ENCODE results near the gene ACYP1. TPM values are rescaled to one million over a fixed set of nuclear protein-coding genes. Genes with fewer than 3 reads are reported as not detected.

Gene ACYP1
- 33.7 and 68.8 TPM in 2 replicates for total RNA-seq (2011; cell fraction: chromatin; rRNA removed; ENCODE audit: low replicate concordance)
- total RNA-seq (2011; cell fraction: nucleolus; rRNA removed): 20.2 and 25.4 TPM in 2 replicates
- total RNA-seq (2011; cell fraction: nucleoplasm; rRNA removed): 59.5 and 106 TPM in 2 replicates
- total RNA-seq (2014; rRNA removed) (37.7 and 57.6 TPM in 2 replicates), total RNA-seq (2014; rRNA removed; fragmentation: Illumina TruSeq; extraction: Trizol) (45.8 and 55.9 TPM in 2 replicates), total RNA-seq (2015; rRNA removed; fragmentation: Illumina TruSeq; extraction: Trizol) (35.3 and 35.5 TPM in 2 replicates), total RNA-seq (2021) (19.9 and 23.3 TPM in 2 replicates), polyA plus RNA-seq (2011; rRNA removed) (47.2 and 67.6 TPM in 2 replicates), polyA plus RNA-seq (2014; fragmentation: Illumina TruSeq; extraction: Trizol) (52.3 and 54.1 TPM in 2 replicates), polyA plus RNA-seq (2014; fragmentation: Nextera tagmentation; extraction: Ambion mirVana) (100 to 1,000 TPM; 105 to 113 TPM), polyA plus RNA-seq (2014; rRNA removed) (69.0 and 97.2 TPM in 2 replicates), polyA minus RNA-seq (2011; rRNA and poly(A)+ RNA removed) (20.1 and 22.2 TPM in 2 replicates), Bru-seq, nascent RNA (percentile 78 among the genes with signal in this experiment), BruChase-seq, experiment 1, labeled RNA remaining after a 2-hour chase (percentile 82 among the genes with signal in this experiment), BruChase-seq, experiment 2, labeled RNA remaining after a 6-hour chase (percentile 79 among the genes with signal in this experiment)
- 16.7 and 38.7 TPM in 2 replicates for polyA plus RNA-seq (2011; cell fraction: cytosol; rRNA removed)
- 21.5 and 27.6 TPM in 2 replicates for polyA plus RNA-seq (2011; cell fraction: nucleus; rRNA removed)
- polyA plus RNA-seq (2012): 38.2 and 69.1 TPM in 2 replicates
- 9.2 and 9.9 TPM in 2 replicates for polyA minus RNA-seq (2011; cell fraction: cytosol; rRNA and poly(A)+ RNA removed)
- 10.9 and 14.8 TPM in 2 replicates for polyA minus RNA-seq (2011; cell fraction: nucleus; rRNA and poly(A)+ RNA removed)
- long read RNA-seq, experiment 1, transcript ACYP1-201 (3 exons, 627 nt): major isoform, 24 of 40 reads
- long read RNA-seq, experiment 1, partial matches to known transcripts: 3 of 40 reads
- long read RNA-seq, experiment 1, other reads (novel, unspliced or antisense): 5 of 40 reads
- long read RNA-seq, experiment 2, partial matches to known transcripts: 1 of 12 reads
- long read RNA-seq, experiment 2, other reads (novel, unspliced or antisense): 3 of 12 reads
- long read RNA-seq, experiment 3, transcript ACYP1-201 (3 exons, 627 nt): major isoform, 9 of 15 reads
- long read RNA-seq, experiment 3, partial matches to known transcripts: 0 of 15 reads
- long read RNA-seq, experiment 3, other reads (novel, unspliced or antisense): 4 of 15 reads

- DNase-seq (ENCODE audit: extremely low read depth in 1 of 4, low spot score in 3 of 4) (peak; percentile 90 to 92 (median 92)), FAIRE-seq (peak; percentile 69), ATAC-seq (peak; percentile 96)
- Histone ChIP-seq H3K9me1 (ENCODE audit: control insufficient read depth, insufficient read depth, low read length) (peaks cover 3% of the 10 kb centered on the region), H3K4me2 (ENCODE audit: insufficient read depth, low read length) (peak within 1 kb of the TSS; percentile 95), H3K9me3 (replicated peaks; ENCODE audit: control insufficient read depth, insufficient read depth, low read depth, low read length) (no peaks in the 10 kb centered on the region; the same call in 1 of the 2 replicates), H3K36me3 (ENCODE audit: control insufficient read depth, insufficient read depth, low read length) (peaks cover 23% of the 10 kb centered on the region; the same call in 2 of the 3 replicates), H3K4me3 (peak within 1 kb of the TSS; percentile 69), H2AFZ (ENCODE audit: low read depth, low read length) (peak within 1 kb of the TSS; percentile 97), H3K27ac (ENCODE audit: extremely low read depth, low read depth, low read length) (peak within 1 kb of the TSS; percentile 81), H4K20me1 (replicated peaks; ENCODE audit: control insufficient read depth, insufficient read depth, low read length) (no peaks in the 10 kb centered on the region), H3K9ac (ENCODE audit: insufficient read depth in 1 of 2, low read depth in 2 of 2, low read length in 2 of 2) (peak within 1 kb of the TSS; percentile 69 to 92), H3K27me3 (ENCODE audit: control insufficient read depth in 2 of 2, insufficient read depth in 2 of 2, low read length in 2 of 2) (no peaks in the 10 kb centered on the region), H3K79me2 (ENCODE audit: control insufficient read depth, insufficient read depth, low read length) (peaks cover 57% of the 10 kb centered on the region), H3K4me1 (replicated peaks in 1 of 2; ENCODE audit: control insufficient read depth in 2 of 2, insufficient read depth in 2 of 2, low read length in 2 of 2) (peaks cover 11 to 16% of the 10 kb centered on the region in 2 experiments; a peak in 4 of 5 replicates)
- POLR2A ChIA-PET: interaction anchor here (0.6 to 1.6 kb wide), 7 partner anchors 8 to 220 kb away, joined by 3 to 7 read pairs (median 3); partner anchors contain the start of genes MLH3 and RPS6KL1
- CTCF ChIA-PET (ENCODE audit: low intra/inter-chr PET ratio): no interaction called here
- 3% methylated on average over 11 of the region's 34 CpGs for WGBS (ENCODE audit: insufficient coverage, low coverage, missing lambda C conversion rate)
- in situ Hi-C loops (cut with MboI) (no loop called here), intact Hi-C loops (cut with micrococcal nuclease) (no loop called here)
- BruUV-seq (replicated peaks): TSS peak; percentile 39
- TF ChIP-seq, protein P1, sequence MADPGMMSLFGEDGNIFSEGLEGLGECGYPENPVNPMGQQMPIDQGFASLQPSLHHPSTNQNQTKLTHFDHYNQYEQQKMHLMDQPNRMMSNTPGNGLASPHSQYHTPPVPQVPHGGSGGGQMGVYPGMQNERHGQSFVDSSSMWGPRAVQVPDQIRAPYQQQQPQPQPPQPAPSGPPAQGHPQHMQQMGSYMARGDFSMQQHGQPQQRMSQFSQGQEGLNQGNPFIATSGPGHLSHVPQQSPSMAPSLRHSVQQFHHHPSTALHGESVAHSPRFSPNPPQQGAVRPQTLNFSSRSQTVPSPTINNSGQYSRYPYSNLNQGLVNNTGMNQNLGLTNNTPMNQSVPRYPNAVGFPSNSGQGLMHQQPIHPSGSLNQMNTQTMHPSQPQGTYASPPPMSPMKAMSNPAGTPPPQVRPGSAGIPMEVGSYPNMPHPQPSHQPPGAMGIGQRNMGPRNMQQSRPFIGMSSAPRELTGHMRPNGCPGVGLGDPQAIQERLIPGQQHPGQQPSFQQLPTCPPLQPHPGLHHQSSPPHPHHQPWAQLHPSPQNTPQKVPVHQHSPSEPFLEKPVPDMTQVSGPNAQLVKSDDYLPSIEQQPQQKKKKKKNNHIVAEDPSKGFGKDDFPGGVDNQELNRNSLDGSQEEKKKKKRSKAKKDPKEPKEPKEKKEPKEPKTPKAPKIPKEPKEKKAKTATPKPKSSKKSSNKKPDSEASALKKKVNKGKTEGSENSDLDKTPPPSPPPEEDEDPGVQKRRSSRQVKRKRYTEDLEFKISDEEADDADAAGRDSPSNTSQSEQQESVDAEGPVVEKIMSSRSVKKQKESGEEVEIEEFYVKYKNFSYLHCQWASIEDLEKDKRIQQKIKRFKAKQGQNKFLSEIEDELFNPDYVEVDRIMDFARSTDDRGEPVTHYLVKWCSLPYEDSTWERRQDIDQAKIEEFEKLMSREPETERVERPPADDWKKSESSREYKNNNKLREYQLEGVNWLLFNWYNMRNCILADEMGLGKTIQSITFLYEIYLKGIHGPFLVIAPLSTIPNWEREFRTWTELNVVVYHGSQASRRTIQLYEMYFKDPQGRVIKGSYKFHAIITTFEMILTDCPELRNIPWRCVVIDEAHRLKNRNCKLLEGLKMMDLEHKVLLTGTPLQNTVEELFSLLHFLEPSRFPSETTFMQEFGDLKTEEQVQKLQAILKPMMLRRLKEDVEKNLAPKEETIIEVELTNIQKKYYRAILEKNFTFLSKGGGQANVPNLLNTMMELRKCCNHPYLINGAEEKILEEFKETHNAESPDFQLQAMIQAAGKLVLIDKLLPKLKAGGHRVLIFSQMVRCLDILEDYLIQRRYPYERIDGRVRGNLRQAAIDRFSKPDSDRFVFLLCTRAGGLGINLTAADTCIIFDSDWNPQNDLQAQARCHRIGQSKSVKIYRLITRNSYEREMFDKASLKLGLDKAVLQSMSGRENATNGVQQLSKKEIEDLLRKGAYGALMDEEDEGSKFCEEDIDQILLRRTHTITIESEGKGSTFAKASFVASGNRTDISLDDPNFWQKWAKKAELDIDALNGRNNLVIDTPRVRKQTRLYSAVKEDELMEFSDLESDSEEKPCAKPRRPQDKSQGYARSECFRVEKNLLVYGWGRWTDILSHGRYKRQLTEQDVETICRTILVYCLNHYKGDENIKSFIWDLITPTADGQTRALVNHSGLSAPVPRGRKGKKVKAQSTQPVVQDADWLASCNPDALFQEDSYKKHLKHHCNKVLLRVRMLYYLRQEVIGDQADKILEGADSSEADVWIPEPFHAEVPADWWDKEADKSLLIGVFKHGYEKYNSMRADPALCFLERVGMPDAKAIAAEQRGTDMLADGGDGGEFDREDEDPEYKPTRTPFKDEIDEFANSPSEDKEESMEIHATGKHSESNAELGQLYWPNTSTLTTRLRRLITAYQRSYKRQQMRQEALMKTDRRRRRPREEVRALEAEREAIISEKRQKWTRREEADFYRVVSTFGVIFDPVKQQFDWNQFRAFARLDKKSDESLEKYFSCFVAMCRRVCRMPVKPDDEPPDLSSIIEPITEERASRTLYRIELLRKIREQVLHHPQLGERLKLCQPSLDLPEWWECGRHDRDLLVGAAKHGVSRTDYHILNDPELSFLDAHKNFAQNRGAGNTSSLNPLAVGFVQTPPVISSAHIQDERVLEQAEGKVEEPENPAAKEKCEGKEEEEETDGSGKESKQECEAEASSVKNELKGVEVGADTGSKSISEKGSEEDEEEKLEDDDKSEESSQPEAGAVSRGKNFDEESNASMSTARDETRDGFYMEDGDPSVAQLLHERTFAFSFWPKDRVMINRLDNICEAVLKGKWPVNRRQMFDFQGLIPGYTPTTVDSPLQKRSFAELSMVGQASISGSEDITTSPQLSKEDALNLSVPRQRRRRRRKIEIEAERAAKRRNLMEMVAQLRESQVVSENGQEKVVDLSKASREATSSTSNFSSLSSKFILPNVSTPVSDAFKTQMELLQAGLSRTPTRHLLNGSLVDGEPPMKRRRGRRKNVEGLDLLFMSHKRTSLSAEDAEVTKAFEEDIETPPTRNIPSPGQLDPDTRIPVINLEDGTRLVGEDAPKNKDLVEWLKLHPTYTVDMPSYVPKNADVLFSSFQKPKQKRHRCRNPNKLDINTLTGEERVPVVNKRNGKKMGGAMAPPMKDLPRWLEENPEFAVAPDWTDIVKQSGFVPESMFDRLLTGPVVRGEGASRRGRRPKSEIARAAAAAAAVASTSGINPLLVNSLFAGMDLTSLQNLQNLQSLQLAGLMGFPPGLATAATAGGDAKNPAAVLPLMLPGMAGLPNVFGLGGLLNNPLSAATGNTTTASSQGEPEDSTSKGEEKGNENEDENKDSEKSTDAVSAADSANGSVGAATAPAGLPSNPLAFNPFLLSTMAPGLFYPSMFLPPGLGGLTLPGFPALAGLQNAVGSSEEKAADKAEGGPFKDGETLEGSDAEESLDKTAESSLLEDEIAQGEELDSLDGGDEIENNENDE (IDR thresholded peaks at IDR 0.05; ENCODE audit: low read depth, low read length): no peak
- TF ChIP-seq GABPB1 (CRISPR knock-in tag; IDR thresholded peaks at IDR 0.05) (peak; percentile 72; the same call in 1 of the 2 replicates), HSF4 (CRISPR knock-in tag; IDR thresholded peaks at IDR 0.05; ENCODE audit: borderline replicate concordance) (no peak), ZNF561 (CRISPR knock-in tag; conservative IDR thresholded peaks at IDR 0.05) (no peak)
Observed at GRCh38 chr14:75063491-75064204, at the start of gene ACYP1. Gene ACYP1, minus strand, starts transcription at chr14:75064024. Its CDS starts 471 bp downstream, at chr14:75063553.
